Stimulated activated CD8-positive, alpha-beta memory T cell treated with anti-CD3 and anti-CD28 coated beads, Interleukin-15, amount 100 ng/mL, for 4 hours (primary cell): ENCODE data around the gene ACP4.

Experiments
- DNase-seq, 2 donors: peaks; one replicate each; pipeline ENCODE4 v3.0.0-alpha.2; 2020; ENCODE audit warnings: low read depth in 2 of 2

ACP4 gene

DNA sequence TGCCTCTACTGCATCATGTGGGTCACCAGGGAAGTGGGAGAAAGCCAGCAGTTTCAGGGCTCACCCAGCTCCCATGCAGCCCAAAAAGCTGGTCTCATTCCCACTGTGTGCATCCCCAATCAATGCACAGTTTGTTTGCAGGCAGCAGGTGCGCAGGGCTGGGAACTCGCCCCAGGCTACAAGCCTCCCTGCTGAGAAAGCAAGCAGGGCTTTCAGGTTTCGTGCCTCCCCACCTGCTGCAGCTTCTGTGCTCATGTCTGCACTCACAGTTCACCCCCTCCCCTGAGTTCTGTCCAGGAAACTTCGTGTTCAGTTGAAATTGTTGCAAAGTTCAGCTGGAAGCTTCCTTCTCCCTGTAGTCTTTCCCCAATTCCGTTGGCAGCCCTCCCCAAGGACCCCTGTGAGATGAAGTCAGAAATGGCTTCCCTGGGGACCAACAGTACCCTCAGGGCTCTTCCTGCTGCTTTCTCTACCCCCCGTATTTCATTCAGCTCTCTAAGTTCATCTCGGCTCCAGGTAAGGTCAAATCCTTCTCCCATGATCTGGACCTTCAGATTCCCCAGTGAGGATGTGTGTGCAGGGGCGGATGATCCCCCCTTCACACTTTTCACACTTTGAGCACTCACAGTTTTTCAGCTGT is 54.2 kb downstream of the ACP4 start:
- DNase-seq: no peak
